K562 (cell line): ENCODE measurements around the gene RPTOR.

ENCODE experiments used
- ELF4 ChIP-seq: fragments of 450-650 bp; formaldehyde crosslinking; IDR thresholded peaks from 2 replicates; pipeline ENCODE4 v1.4.0; 2022; ENCODE audit warnings: missing genetic modification characterization
- HBP1 ChIP-seq: fragments of 450-650 bp; formaldehyde crosslinking; IDR thresholded peaks from 2 replicates; pipeline ENCODE4 v1.4.0; 2022; ENCODE audit warnings: missing genetic modification characterization
- HDAC6 ChIP-seq: IDR thresholded peaks from 2 replicates; pipeline ENCODE4 v1.6.1; 2012; ENCODE audit warnings: low read depth, mild to moderate bottlenecking, control low read depth, inconsistent platforms, low read length, moderate library complexity

- TF ChIP-seq ELF4 (CRISPR knock-in tag) (no peak), HBP1 (CRISPR knock-in tag) (no peak), HDAC6 (no peak)
These were observed 249.8 kb downstream of the RPTOR start for GRCh38 chr17:80794281-80795089.
